H1 (cell line): Measurements from ENCODE around the gene MCCC1. TPM values are rescaled to one million over a fixed set of nuclear protein-coding genes. Genes with fewer than 3 reads are reported as not detected.
"Not testable (repeated sequence)": the region's sequence is repeated elsewhere in the genome, so short reads cannot be mapped to it uniquely, and the experiment has no call there.

ENCODE experiments used
- CTCF ChIA-PET: fragments of 300-600 bp; sonication (Branson Sonifier 250); formaldehyde crosslinking; loops from one replicate; lab custom pipeline; 2021; ENCODE audit not compliant: partially characterized antibody; lab: Charles Lee
- POLR2A ChIA-PET: fragments of 300-600 bp; sonication (Branson Sonifier 250); formaldehyde crosslinking; loops from one replicate; lab custom pipeline; 2021; ENCODE audit warnings: inconsistent platforms; ENCODE audit not compliant: partially characterized antibody; lab: Charles Lee
- DNase-seq, 2 experiments: peaks; one replicate each; pipeline versions ENCODE4 v3.0.0 to v3.0.0-alpha.2; 2010 to 2022; ENCODE audit warnings: low spot score in 2 of 2, low read depth in 1 of 2, mixed read lengths in 1 of 2
- FAIRE-seq: peaks from 2 replicates; lab custom pipeline; 2011; peaks lifted over from hg19 to GRCh38; lab: Jason Lieb, UNC
- H2AFZ ChIP-seq: 2 replicates; pipeline ENCODE4 v1.8.1; 2012; ENCODE audit warnings: low read length, inconsistent platforms
- H2AK5ac ChIP-seq: 2 replicates; pipeline ENCODE4 v1.6.1; 2013; ENCODE audit warnings: low read depth, low read length
- H2BK120ac ChIP-seq: replicated peaks from 2 replicates; pipeline ENCODE3; 2013; ENCODE audit warnings: low read depth, low read length, inconsistent platforms
- H2BK12ac ChIP-seq: 2 replicates; pipeline ENCODE4 v1.6.1; 2013; ENCODE audit warnings: low read depth, low read length
- H2BK15ac ChIP-seq: 2 replicates; pipeline ENCODE4 v1.6.1; 2013; ENCODE audit warnings: low read length
- H2BK20ac ChIP-seq: 2 replicates; pipeline ENCODE4 v1.6.1; 2013; ENCODE audit warnings: low read length
- H2BK5ac ChIP-seq: 2 replicates; pipeline ENCODE4 v1.6.1; 2013; ENCODE audit warnings: low read depth, low read length
- H3K14ac ChIP-seq: 2 replicates; pipeline ENCODE4 v1.6.1; 2013; ENCODE audit warnings: inconsistent platforms; ENCODE audit not compliant: insufficient read length
- H3K18ac ChIP-seq: 2 replicates; pipeline ENCODE4 v1.6.1; 2013; ENCODE audit warnings: low read length; ENCODE audit errors: extremely low read depth
- H3K23ac ChIP-seq: 2 replicates; pipeline ENCODE4 v1.6.1; 2013; ENCODE audit warnings: inconsistent platforms; ENCODE audit not compliant: insufficient read length
- H3K23me2 ChIP-seq: 2 replicates; pipeline ENCODE4 v1.6.1; 2013; ENCODE audit warnings: low read depth, low read length
- H3K27ac ChIP-seq: 2 replicates; pipeline ENCODE4 v1.6.1; 2011; ENCODE audit warnings: low read depth, low read length, inconsistent platforms
- H3K27me3 ChIP-seq, 4 experiments: replicated peaks in 1 of 4; 1 replicate in 1 of 4; 2 replicates in 3 of 4; pipeline versions ENCODE4 v1.6.1 to v1.8.1; 2011 to 2013; ENCODE audit warnings: low read length in 3 of 4, mild to moderate bottlenecking in 3 of 4, inconsistent platforms in 2 of 4, mixed read lengths in 2 of 4, moderate library complexity in 1 of 4; ENCODE audit not compliant: control insufficient read depth in 3 of 4, insufficient read depth in 3 of 4; ENCODE audit errors: extremely low read depth in 1 of 4
- H3K36me3 ChIP-seq, 4 experiments: 2 replicates each; pipeline versions ENCODE4 v1.6.1 to v1.8.1; 2011 to 2013; ENCODE audit warnings: mild to moderate bottlenecking in 4 of 4, low read length in 3 of 4, moderate library complexity in 2 of 4, control low read depth in 1 of 4, inconsistent platforms in 1 of 4; ENCODE audit not compliant: insufficient read depth in 4 of 4, control insufficient read depth in 2 of 4
- H3K4ac ChIP-seq: replicated peaks from 2 replicates; pipeline ENCODE3; 2013; ENCODE audit warnings: low read length, low read depth, mixed read lengths, inconsistent platforms; ENCODE audit not compliant: insufficient read length
- H3K4me1 ChIP-seq, 4 experiments: replicated peaks in 1 of 4; 1 replicate in 1 of 4; 2 replicates in 3 of 4; pipeline versions ENCODE4 v1.6.1 to v1.8.1; 2011 to 2013; ENCODE audit warnings: low read length in 3 of 4, inconsistent platforms in 2 of 4, mixed read lengths in 1 of 4; ENCODE audit not compliant: insufficient read depth in 4 of 4, control insufficient read depth in 3 of 4
- H3K4me2 ChIP-seq, 2 experiments: 2 replicates each; pipeline versions ENCODE4 v1.6.1 to v1.8.1; 2011 to 2013; ENCODE audit warnings: low read depth in 2 of 2, low read length in 2 of 2, control low read depth in 1 of 2, inconsistent platforms in 1 of 2, mild to moderate bottlenecking in 1 of 2; ENCODE audit not compliant: insufficient read depth in 1 of 2
- H3K4me3 ChIP-seq, 4 experiments: fragments of 200-600, 300-600 bp in 1 of 4; sonication (generic), shearing (Covaris generic), sonication (Bioruptor Twin) in 1 of 4; 2 replicates each; pipeline versions ENCODE4 v1.5.1 to v1.8.1; 2011 to 2016; ENCODE audit warnings: low read length in 4 of 4, low read depth in 3 of 4, control low read depth in 2 of 4, inconsistent platforms in 2 of 4, mild to moderate bottlenecking in 2 of 4, mixed read lengths in 1 of 4, moderate library complexity in 1 of 4; ENCODE audit not compliant: insufficient read depth in 2 of 4; ENCODE audit errors: extremely low read depth in 1 of 4
- H3K56ac ChIP-seq: replicated peaks from 2 replicates; pipeline ENCODE3; 2013; ENCODE audit warnings: low read depth, mild to moderate bottlenecking, mixed read lengths, low read length, inconsistent platforms; ENCODE audit not compliant: insufficient read length
- H3K79me1 ChIP-seq: 2 replicates; pipeline ENCODE4 v1.6.1; 2013; ENCODE audit warnings: low read depth, low read length, control low read depth
- H3K79me2 ChIP-seq, 2 experiments: 2 replicates each; pipeline versions ENCODE4 v1.6.1 to v1.8.1; 2012 to 2013; ENCODE audit warnings: low read length in 2 of 2, mild to moderate bottlenecking in 2 of 2, inconsistent platforms in 1 of 2; ENCODE audit not compliant: insufficient read depth in 2 of 2, control insufficient read depth in 1 of 2
- H3K9ac ChIP-seq, 4 experiments: replicated peaks in 1 of 4; 1 replicate in 1 of 4; 2 replicates in 3 of 4; pipeline versions ENCODE4 v1.6.1 to v1.8.1; 2011 to 2013; ENCODE audit warnings: low read depth in 3 of 4, low read length in 3 of 4, control low read depth in 2 of 4, mild to moderate bottlenecking in 2 of 4, moderate library complexity in 2 of 4, inconsistent platforms in 1 of 4; ENCODE audit errors: extremely low read depth in 1 of 4
- H3K9me3 ChIP-seq, 2 experiments: 2 replicates each; pipeline versions ENCODE4 v1.6.1 to v1.8.1; 2012 to 2013; ENCODE audit warnings: mild to moderate bottlenecking in 2 of 2, moderate library complexity in 2 of 2, control low read depth in 1 of 2, inconsistent platforms in 1 of 2, low read depth in 1 of 2, low read length in 1 of 2, mixed read lengths in 1 of 2; ENCODE audit not compliant: insufficient read depth in 2 of 2
- H4K20me1 ChIP-seq, 2 experiments: replicated peaks in 1 of 2; 2 replicates each; pipeline versions ENCODE3 to v1.8.1; 2011 to 2013; ENCODE audit warnings: inconsistent platforms in 2 of 2, low read length in 2 of 2, mild to moderate bottlenecking in 1 of 2; ENCODE audit not compliant: insufficient read depth in 2 of 2, control insufficient read depth in 1 of 2
- H4K5ac ChIP-seq: 2 replicates; pipeline ENCODE4 v1.6.1; 2013; ENCODE audit warnings: low read length, low read depth, mixed read lengths, inconsistent platforms; ENCODE audit not compliant: insufficient read length
- H4K8ac ChIP-seq: 2 replicates; pipeline ENCODE4 v1.8.0; 2013; ENCODE audit warnings: mild to moderate bottlenecking, moderate library complexity, low read length, inconsistent platforms; ENCODE audit not compliant: insufficient read depth; ENCODE audit errors: extremely low read depth
- H4K91ac ChIP-seq: replicated peaks from 2 replicates; pipeline ENCODE3; 2013; ENCODE audit warnings: low read length, mixed read lengths, inconsistent platforms; ENCODE audit not compliant: insufficient read length
- WGBS, 2 experiments: shearing (Covaris generic) in 1 of 2; methylation state at CpG; one replicate each; pipeline versions ENCODE4 v1.1.6 to v1.1.7; 2013 to 2015; ENCODE audit warnings: low lambda C conversion rate in 2 of 2, mixed read lengths in 2 of 2, inconsistent platforms in 1 of 2, low coverage in 1 of 2, missing lambda C conversion rate in 1 of 2; ENCODE audit not compliant: insufficient replicate concordance in 2 of 2, insufficient coverage in 1 of 2, insufficient read length in 1 of 2; ENCODE audit errors: extremely low coverage in 1 of 2, missing lambda C conversion rate in 1 of 2; 5-methylcytosine and 5-hydroxymethylcytosine counted together
- polyA plus RNA-seq, 7 experiments: library from polyadenylated mRNA; depleted of rRNA in 3 of 7; stranded (reverse) in 5 of 7; unstranded in 2 of 7; fragments of >200 nt in 5 of 7; fragments of 200-250 nt in 2 of 7; gene quantifications; 1 replicate in 5 of 7; 2 replicates in 1 of 7; 4 replicates in 1 of 7; pipeline versions ENCODE4 v1.2.1 to v1.2.3, GENCODE V29; 2011 to 2013; ENCODE audit warnings: missing spikeins in 2 of 7, mixed read lengths in 2 of 7
- total RNA-seq: library from RNA; stranded (reverse); fragmentation: NEBNext Ultra II Directional; extraction: Animal tissue kit (Norgen Biotek cat#: 25700); gene quantifications from 2 replicates; pipeline ENCODE4 v1.2.1, GENCODE V29; 2021

Gene MCCC1
- total and polyA plus RNA-seq, 2 of the 8 experiments (the other 6 are each of a cell fraction or from before 2014, with no cell fraction given) = 10.8 to 21.5 TPM

DNA sequence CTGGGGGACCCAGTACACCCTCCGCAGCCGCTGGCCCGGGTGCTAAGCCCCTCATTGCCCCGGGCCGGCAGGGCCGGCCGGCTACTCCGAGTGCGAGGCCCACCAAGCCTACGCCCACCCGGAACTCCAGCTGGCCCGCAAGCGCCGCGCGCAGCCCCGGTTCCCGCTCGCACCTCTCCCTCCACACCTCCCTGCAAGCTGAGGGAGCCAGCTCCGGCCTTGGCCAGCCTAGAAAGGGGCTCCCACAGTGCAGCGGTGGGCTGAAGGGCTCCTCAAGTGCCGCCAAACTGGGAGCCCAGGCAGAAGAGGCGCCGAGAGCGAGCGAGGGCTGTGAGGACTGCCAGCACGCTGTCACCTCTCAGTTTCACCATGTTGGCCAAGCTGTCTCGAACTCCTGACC, 4.7 kb upstream of the MCCC1 start:
- H3K4me3 ChIP-seq, H3K56ac ChIP-seq, H3K9ac ChIP-seq, FAIRE-seq, H3K27me3 ChIP-seq, H4K91ac ChIP-seq, H3K4me1 ChIP-seq, H3K23ac ChIP-seq, H3K9me3 ChIP-seq, H2BK12ac ChIP-seq, H2BK15ac ChIP-seq, H4K20me1 ChIP-seq, H4K8ac ChIP-seq, H2AK5ac ChIP-seq, H3K14ac ChIP-seq, DNase-seq, H3K23me2 ChIP-seq, H3K79me1 ChIP-seq, H3K36me3 ChIP-seq, H2BK120ac ChIP-seq, H2AFZ ChIP-seq, H3K18ac ChIP-seq, H3K79me2 ChIP-seq, H3K4me2 ChIP-seq, H2BK5ac ChIP-seq, H3K4ac ChIP-seq, H4K5ac ChIP-seq, H2BK20ac ChIP-seq, H3K27ac ChIP-seq: not testable (repeated sequence)
- WGBS, 2 experiments = 98% methylated on average over 20 of the region's 28 CpGs; no CpG with 5 or more reads in 1 of the 2 experiments
- CTCF ChIA-PET = interaction anchor here (1.1 to 1.4 kb wide), 2 partner anchors 9 to 18 kb away, joined by 3 read pairs; no protein-coding TSS in a partner anchor
- POLR2A ChIA-PET = interaction anchor here (0.6 to 1.3 kb wide), 4 partner anchors 11 to 1798 kb away, joined by 3 to 4 read pairs (median 3); no protein-coding TSS in a partner anchor

DNA sequence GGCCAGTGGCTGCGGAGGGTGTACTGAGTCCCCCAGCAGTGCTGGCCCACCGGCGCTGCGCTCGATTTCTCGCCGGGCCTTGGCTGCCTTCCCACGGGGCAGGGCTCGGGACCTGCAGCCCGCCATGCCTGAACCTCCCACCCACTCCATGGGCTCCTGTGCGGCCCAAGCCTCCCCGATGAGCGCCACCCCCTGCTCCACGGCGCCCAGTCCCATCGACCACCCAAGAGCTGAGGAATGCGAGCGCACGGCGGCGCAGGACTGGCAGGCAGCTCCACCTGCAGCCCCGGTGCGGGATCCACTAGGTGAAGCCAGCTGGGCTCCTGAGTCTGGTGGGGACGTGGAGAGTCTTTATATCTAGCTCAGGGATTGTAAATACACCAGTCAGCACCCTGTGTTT, 1.7 kb upstream of the MCCC1 start:
- ChIA-PET POLR2A (interaction anchor here (0.6 to 1.2 kb wide), 2 partner anchors 13 to 157 kb away, joined by 3 read pairs; no protein-coding TSS in a partner anchor), CTCF (interaction anchor here (1.2 to 1.4 kb wide), 2 partner anchors 13 to 22 kb away, joined by 3 to 5 read pairs; no protein-coding TSS in a partner anchor)
- WGBS, 2 experiments = 96% methylated on average over 11 of the region's 24 CpGs; no CpG with 5 or more reads in 1 of the 2 experiments
- H3K23ac ChIP-seq, H3K56ac ChIP-seq, H3K23me2 ChIP-seq, H3K4me3 ChIP-seq, H2AFZ ChIP-seq, H3K79me1 ChIP-seq, H3K36me3 ChIP-seq, H2BK120ac ChIP-seq, H2AK5ac ChIP-seq, H3K9ac ChIP-seq, H4K20me1 ChIP-seq, H4K8ac ChIP-seq, H3K27ac ChIP-seq, H3K4me2 ChIP-seq, H2BK20ac ChIP-seq, H3K4me1 ChIP-seq, FAIRE-seq, H4K5ac ChIP-seq, H3K9me3 ChIP-seq, H3K18ac ChIP-seq, H3K4ac ChIP-seq, H2BK5ac ChIP-seq, H2BK15ac ChIP-seq, H4K91ac ChIP-seq, DNase-seq, H3K14ac ChIP-seq, H2BK12ac ChIP-seq, H3K27me3 ChIP-seq: not testable (repeated sequence)
- H3K79me2 ChIP-seq = peaks cover 0 to 20% of the 10 kb centered on the region in 2 experiments; a peak in 2 of 4 replicates
